Glomerular visceral epithelial cell (primary cell): ENCODE measurements around the gene KANSL1.
A peak's percentile ranks its signal among the peaks of the same experiment; 100 is the strongest.
"Not testable (repeated sequence)": the region's sequence is repeated elsewhere in the genome, so short reads cannot be mapped to it uniquely, and the experiment has no call there.

Source experiments
- DNase-seq: peaks from one replicate; pipeline ENCODE4 v3.0.0-alpha.2; 2016; ENCODE audit errors: extremely low spot score

The KANSL1 gene

GRCh38 chr17:46193151-46193625 lies at the start of gene KANSL1:
Gene KANSL1 (minus strand): TSS chr17:46193429. CDS start chr17:46172143, 21,286 bp downstream.
- peak; percentile 97 for DNase-seq

GRCh38 chr17:46231359-46231758 lies 38.1 kb upstream of the KANSL1 start:
- DNase-seq, result not testable (repeated sequence)

- DNase-seq, result peak; percentile 96
Observed at GRCh38 chr17:46225274-46225794, 32.1 kb upstream of the KANSL1 start.

- not testable (repeated sequence) for DNase-seq
Observed at GRCh38 chr17:46224864-46225263, 31.6 kb upstream of the KANSL1 start.

GRCh38 chr17:46223041-46223440 lies 29.8 kb upstream of the KANSL1 start:
- not testable (repeated sequence) for DNase-seq

GRCh38 chr17:46216682-46217081 lies 23.5 kb upstream of the KANSL1 start:
- DNase-seq, result no peak

GRCh38 chr17:46212634-46213435 lies 19.6 kb upstream of the KANSL1 start:
- DNase-seq, result peak; percentile 80

GRCh38 chr17:46208997-46209396 lies 15.8 kb upstream of the KANSL1 start:
- no peak for DNase-seq

- DNase-seq, result no peak
Observed at GRCh38 chr17:46205975-46206374, 12.7 kb upstream of the KANSL1 start.

- no peak for DNase-seq
Observed at GRCh38 chr17:46202424-46202823, 9.2 kb upstream of the KANSL1 start.

- DNase-seq, result no peak
Observed at GRCh38 chr17:46201491-46201890, 8.3 kb upstream of the KANSL1 start.

- no peak for DNase-seq
Observed at GRCh38 chr17:46200197-46200596, 7.0 kb upstream of the KANSL1 start.

- no peak for DNase-seq
Observed at GRCh38 chr17:46199379-46199778, 6.2 kb upstream of the KANSL1 start.

- no peak for DNase-seq
Observed at GRCh38 chr17:46198233-46198632, 5.0 kb upstream of the KANSL1 start.

GRCh38 chr17:46197530-46197929 lies 4.3 kb upstream of the KANSL1 start:
- DNase-seq, result no peak

- DNase-seq, result peak; percentile 80
Observed at GRCh38 chr17:46195939-46196716, 2.9 kb upstream of the KANSL1 start.

GRCh38 chr17:46195217-46195855 lies 2.1 kb upstream of the KANSL1 start:
- no peak for DNase-seq

GRCh38 chr17:46194393-46195216 lies 1.4 kb upstream of the KANSL1 start:
- peak; percentile 46 for DNase-seq

GRCh38 chr17:46193626-46194392 lies 580 bp upstream of the KANSL1 start:
- DNase-seq, result peak; percentile 97

- DNase-seq, result peak; percentile 72
Observed at GRCh38 chr17:46192439-46193150, 634 bp downstream of the KANSL1 start.
